Measurements from ENCODE around the gene GALNT9. TPM values are rescaled to one million over a fixed set of nuclear protein-coding genes. Genes with fewer than 3 reads are reported as not detected.

The GALNT9 gene
- total RNA-seq, 2 donors from 2014 or later, result 4.0 to 10.8 TPM

- Histone ChIP-seq H3K36me3 (peaks cover under 1% of the 10 kb centered on the region), H3K4me3 (no peak overlapping the region), H3K27ac (no peak overlapping the region), H3K4me1 (no peaks in the 10 kb centered on the region), H3K27me3 (no peaks in the 10 kb centered on the region), H3K9me3 (no peaks in the 10 kb centered on the region)
- DNase-seq (ENCODE audit: low spot score), result no peak
- TF ChIP-seq CTCF (IDR thresholded peaks at IDR 0.05), result no peak
Observed at GRCh38 chr12:132163041-132163910, 166.1 kb downstream of the GALNT9 start.

- H3K36me3 ChIP-seq, result peaks cover 7% of the 10 kb centered on the region
- H3K4me3 ChIP-seq, result no peak overlapping the region
- H3K27me3 ChIP-seq, result no peaks in the 10 kb centered on the region
- no peak for TF ChIP-seq CTCF (IDR thresholded peaks at IDR 0.05)
- H3K9me3 ChIP-seq, result no peaks in the 10 kb centered on the region
- no peaks in the 10 kb centered on the region for H3K4me1 ChIP-seq
- no peak overlapping the region for H3K27ac ChIP-seq
- DNase-seq (ENCODE audit: low spot score), result no peak
Observed at GRCh38 chr12:132162508-132163031, 166.8 kb downstream of the GALNT9 start.

- no peak for TF ChIP-seq CTCF (IDR thresholded peaks at IDR 0.05)
- H3K27me3 ChIP-seq, result no peaks in the 10 kb centered on the region
- DNase-seq (ENCODE audit: low spot score), result no peak
- H3K4me1 ChIP-seq, result no peaks in the 10 kb centered on the region
- no peaks in the 10 kb centered on the region for H3K9me3 ChIP-seq
- peaks cover 8% of the 10 kb centered on the region for H3K36me3 ChIP-seq
- no peak overlapping the region for H3K4me3 ChIP-seq
- no peak overlapping the region for H3K27ac ChIP-seq
Observed at GRCh38 chr12:132161796-132162507, 167.4 kb downstream of the GALNT9 start.

GRCh38 chr12:132161036-132161781 is 168.2 kb downstream of the GALNT9 start:
- no peak for DNase-seq (ENCODE audit: low spot score)

More at GRCh38 chr12:132161036-132161781, 168.2 kb downstream of the GALNT9 start:
- Histone ChIP-seq H3K4me3 (no peak overlapping the region), H3K9me3 (no peaks in the 10 kb centered on the region), H3K27me3 (no peaks in the 10 kb centered on the region), H3K27ac (no peak overlapping the region), H3K4me1 (no peaks in the 10 kb centered on the region), H3K36me3 (peaks cover 8% of the 10 kb centered on the region)
- no peak for TF ChIP-seq CTCF (IDR thresholded peaks at IDR 0.05)
